Right lung (tissue), 5 donors: ENCODE data around the gene MOB3C. TPM values are rescaled to one million over a fixed set of nuclear protein-coding genes. Genes with fewer than 3 reads are reported as not detected.

Source experiments
- DNase-seq, 2 donors: peaks; one replicate each; pipeline ENCODE4 v3.0.0-alpha.2; 2013
- polyA plus RNA-seq, 5 donors: library from polyadenylated mRNA; unstranded; fragments of 120-200 nt; gene quantifications; one replicate each; pipeline versions ENCODE4 v1.2.1 to v1.2.3, GENCODE V29; 2013; ENCODE audit warnings: inconsistent platforms in 1 of 5, low replicate concordance in 1 of 5; ENCODE audit not compliant: insufficient read length in 5 of 5, insufficient read depth in 1 of 5

Gene MOB3C
- polyA plus RNA-seq, 5 donors: 16.9 to 21.2 (median 18.1) TPM

DNA sequence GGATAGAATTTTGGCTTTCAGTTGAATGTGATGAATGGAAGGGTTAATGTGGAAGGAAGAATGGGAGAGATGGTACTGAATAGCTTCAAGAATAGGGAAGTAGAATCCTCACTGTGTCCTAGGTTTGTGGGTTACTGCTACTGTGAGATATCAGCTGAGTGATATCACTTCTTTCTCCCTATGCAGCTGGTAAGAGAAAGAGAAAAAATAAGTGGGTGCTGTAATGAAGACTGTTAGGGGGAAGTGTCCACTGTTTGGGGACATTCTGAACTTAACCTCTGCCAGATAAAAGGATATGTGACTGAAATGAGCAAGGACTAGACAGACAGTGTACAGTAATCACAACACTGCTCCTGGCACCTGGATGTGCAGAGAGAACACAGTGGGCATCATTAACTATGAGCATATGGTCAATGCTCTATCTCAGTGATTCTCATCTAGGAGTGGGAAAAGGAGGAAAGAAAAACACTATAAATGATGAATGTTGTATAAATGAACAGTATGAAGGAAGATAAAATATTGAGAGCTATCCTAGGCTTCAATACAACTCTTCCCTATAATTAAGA is 25.6 kb upstream of the MOB3C start:
- no peak for DNase-seq

- no peak for DNase-seq
Observed at GRCh38 chr1:46639547-46639946, 22.9 kb upstream of the MOB3C start.

- DNase-seq: no peak
Observed at GRCh38 chr1:46638921-46639320, 22.3 kb upstream of the MOB3C start.

GRCh38 chr1:46637444-46638083 is 21.0 kb upstream of the MOB3C start:
- no peak for DNase-seq

- no peak for DNase-seq
Observed at GRCh38 chr1:46635205-46635604, 18.6 kb upstream of the MOB3C start.

DNA sequence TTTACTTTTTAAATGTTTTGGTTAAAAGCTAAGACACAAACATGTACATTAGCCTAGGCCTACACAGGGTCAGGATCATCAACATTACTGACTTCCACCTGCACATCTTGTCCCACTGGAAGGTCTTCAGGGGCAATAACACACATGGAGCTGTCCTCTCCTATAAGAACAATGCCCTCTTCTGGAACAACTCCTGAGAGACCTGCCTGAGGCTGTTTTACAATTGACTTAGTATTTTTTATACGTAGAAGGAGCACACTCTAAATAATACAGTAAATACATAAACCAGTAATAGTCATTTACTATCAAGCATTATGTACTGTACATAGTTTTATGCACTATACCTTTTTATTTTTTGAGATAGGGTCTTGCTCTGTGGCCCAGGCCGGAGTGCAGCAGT is 14.1 kb upstream of the MOB3C start:
- DNase-seq: no peak

DNA sequence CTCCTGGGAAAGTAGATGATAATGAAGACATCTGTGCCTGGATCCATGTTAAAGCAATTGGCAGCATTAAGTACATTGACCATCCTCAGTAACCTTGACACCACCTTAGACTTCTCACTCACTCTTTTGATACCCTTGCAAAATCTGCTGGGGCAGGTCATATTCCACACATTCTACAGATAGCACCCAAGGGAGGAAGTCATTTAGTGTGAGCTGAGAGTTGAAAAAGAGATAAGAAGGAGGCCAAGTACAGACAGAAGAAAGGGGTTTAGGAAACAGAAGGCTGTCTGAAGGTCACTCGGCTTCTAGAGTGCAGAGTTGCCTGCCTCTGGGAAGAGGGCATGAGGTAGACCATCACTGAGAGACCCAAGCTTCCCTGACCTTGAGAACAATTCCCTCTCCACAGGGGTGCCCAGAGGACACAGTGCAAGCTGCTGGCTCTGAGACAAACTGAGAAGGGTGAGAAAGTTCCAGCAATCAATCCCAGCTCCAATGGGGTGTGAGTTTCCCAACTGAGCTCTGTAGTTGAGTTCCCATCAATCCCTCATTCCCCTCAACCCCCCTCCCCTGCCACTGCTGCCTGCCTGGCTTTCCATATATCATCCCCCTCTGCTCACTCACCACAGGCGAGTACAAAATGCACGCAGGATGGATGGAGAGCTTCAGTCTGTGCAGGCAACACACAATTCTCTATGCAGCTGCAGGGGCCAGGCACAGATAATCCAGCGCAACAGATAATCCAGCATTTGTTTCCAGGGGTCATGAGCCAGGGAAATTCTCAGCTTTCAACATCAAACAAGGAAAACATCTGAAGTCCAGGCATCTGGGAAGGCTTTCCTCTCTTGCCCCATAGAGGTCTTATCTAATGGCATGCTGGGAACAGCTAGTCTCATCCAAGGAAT is 7.4 kb upstream of the MOB3C start:
- DNase-seq: no peak

DNA sequence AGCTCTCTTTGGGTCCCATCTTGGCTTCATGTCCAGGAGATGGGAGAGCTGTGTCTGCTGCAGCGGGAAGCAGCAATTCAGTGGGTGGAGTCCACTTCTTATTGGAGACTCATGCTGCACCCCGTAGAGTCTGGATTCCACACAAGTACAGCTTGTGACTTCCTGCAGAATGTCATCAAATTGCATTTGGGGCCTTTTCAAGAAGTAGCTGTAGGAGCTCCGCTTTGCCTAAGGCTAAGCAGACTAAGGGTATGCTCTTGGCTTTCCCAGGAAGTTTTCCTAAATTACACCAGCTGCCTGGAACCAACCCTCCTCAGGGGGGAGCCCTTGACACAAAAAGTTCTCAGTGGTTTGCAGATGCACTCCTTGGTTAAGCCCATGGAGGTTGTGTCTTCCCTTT is 5.7 kb upstream of the MOB3C start:
- no peak for DNase-seq

DNA sequence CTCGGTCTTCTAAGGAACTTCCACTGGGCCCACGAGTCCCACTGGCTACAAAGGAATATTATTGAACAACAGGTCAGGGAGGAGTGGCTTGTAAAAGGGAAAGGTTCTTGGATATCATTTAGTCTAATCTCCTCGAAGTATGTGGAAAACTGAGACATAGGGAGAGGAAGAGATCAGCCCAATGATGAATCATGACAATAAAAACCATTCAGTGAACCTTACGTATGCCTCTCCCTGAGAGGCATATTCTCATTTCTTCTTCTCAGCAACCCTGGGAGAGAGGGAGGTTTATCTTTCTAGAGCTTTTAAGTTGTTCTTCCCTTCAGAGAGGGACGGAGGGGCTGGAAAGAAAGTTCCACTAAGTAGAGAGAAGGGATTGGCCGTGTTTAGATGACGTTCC is 5.3 kb upstream of the MOB3C start:
- DNase-seq: no peak

DNA sequence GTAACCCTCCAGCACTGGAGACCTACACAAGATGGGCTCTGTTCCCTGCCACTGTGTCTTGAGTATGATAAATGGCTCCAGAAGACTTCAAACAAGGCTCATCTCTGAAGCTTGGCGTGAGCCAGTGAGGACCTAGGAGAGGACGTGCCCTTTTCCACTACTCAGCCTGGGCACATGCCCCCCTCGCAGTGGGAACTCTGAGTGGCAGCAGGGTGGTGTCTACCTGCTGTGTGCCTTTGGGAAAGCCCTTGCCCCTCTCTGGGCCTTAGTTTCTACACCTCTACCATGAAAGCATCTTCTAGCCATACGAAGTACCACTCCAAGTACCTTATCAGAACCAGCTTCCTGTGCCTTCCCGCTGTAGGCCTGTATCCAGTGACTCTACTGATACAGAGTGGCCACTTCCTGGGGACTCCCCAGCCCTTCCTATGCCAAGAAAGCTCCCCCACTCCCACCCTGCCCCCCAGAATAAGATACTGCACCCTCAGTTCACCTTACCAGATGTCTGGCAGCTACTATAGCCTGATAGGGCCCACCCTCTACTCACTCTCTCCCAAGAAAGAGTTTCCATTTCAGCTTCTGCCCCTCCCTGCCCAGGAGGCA is 3.1 kb upstream of the MOB3C start:
- no peak for DNase-seq

DNA sequence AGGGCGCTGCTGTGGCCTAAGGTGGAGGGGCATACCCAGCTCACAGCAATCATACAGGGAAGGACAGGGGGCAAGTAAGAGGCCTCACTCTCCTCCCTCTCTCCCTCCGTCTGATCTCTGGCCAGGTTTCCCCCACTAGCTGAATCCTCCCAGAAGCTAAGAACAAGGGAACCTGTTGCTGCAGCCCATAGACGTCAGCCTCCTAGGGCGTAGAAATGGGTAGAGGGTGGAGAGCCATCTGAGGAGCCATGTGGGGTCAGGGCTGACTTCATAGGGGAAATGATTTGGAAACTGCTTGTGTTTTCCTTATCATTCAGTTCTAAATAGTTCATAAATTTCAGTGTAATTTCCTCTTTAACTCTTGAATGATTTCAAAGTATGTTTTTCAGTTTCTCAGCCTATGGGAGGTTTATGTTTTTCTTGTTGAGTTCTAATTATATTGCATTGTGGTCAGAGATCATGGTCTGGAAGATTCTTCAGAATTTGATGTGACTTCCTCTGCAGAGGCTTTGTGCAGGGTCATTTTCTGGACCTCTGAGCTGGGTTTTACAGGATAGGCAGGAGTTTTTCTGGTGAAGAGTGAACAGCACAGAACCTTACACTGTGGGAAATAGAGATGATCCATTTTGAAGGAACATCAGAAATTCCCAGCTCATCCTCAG is 2.3 kb upstream of the MOB3C start:
- DNase-seq: no peak

GRCh38 chr1:46617833-46618232 is 1.2 kb upstream of the MOB3C start:
- no peak for DNase-seq

DNA sequence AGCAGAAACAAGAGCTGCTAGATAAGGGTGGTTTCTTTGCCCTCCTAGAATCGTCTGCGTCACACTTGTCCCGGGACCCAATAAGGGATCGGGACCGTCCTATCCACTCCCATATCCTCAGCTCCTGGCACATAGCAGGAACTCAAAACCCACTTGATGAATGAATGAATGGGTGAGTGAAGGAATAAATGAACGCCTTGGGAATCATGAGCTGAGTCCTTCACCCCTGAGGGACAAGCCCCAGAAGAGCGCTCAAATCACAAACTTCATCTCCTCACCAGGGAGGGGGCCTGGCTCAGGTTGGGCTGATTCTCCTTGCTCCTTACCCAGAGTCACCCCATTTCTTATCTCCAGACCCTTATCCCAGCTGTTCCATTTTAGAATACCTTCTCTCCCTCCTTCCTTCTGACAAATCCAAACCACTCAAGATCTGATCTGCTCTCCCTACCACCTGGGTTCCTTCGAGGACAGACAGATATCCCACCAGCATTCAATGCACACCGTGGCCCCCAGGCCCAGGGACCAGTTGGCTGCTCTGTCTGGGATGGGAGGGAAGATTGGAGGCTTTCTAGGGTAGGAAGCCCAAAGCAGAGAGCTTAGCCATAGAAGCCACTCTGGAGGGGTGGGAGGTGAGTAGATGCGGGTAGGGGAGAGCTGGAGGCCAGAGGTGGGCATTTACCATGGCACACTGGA is 643 bp upstream of the MOB3C start:
- DNase-seq: no peak

DNA sequence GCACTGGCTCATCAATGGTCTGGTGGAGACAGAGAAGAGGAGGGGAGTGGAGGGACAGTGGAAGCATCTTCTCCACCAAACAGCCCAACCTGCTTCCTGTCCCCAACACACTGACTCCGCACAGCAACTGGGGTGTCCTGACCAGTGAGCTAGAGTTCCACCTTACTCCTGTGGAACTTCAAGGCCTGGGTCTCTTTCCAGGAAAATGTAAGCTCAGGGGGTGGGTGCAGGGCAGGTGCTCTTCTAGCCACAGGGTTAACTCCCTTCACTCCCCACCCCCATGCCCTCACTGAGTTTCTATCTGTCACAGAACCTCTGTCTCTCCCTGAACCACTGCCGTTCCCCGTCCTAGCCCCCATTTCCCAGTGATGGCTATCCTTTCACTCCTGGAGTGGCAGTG is 876 bp downstream of the MOB3C start:
- DNase-seq: no peak

- DNase-seq: no peak
Observed at GRCh38 chr1:46615088-46615487, 1.5 kb downstream of the MOB3C start.

GRCh38 chr1:46614604-46614984 is 2.0 kb downstream of the MOB3C start:
- no peak for DNase-seq

DNA sequence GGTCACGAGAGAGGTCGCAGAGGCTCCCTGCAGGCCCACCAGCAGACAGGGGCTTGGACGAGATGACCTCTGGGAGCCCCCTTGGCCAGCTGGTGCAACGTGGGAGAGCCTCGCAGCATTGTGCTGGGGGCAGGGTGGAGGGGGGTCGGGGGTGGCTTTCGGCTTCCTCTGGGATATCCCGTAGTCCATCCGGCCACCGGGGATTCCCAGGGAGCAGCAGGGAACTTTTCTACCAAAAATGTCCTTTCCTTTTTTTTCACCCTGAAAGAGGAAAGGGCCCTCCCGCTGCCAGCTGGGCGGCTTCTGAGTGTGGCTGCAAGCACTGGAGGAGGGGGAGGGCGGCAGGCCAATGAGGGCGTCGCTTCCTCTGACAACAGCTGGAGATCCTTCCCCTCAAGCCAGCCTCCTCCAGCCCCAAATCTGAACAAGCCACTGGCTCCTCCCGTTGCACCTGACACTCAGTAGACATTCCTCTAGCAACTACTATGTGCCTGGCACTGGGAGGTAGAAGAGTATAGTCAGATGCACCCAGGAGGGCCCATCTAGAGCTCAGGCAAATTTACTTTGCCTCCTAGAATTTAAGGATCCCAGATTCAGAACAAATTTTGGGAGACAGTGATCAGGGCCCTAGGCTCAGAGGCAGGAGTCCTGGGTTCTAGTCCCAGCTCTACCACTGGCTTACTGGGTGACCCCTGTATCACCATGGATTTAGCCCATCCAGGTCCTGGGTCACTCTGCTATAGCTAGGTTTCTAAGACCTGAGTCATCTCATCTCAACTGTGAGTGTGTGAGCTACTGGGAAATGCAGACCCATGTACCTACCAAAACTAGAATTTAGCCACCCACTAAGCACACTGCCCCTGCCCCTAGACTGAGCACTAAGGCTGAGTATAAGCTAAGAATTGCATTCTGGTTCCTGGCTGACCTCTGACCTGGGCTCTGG is 2.7 kb downstream of the MOB3C start:
- DNase-seq: peak; percentile 83 to 86

- DNase-seq: no peak
Observed at GRCh38 chr1:46612937-46613660, 3.5 kb downstream of the MOB3C start.

DNA sequence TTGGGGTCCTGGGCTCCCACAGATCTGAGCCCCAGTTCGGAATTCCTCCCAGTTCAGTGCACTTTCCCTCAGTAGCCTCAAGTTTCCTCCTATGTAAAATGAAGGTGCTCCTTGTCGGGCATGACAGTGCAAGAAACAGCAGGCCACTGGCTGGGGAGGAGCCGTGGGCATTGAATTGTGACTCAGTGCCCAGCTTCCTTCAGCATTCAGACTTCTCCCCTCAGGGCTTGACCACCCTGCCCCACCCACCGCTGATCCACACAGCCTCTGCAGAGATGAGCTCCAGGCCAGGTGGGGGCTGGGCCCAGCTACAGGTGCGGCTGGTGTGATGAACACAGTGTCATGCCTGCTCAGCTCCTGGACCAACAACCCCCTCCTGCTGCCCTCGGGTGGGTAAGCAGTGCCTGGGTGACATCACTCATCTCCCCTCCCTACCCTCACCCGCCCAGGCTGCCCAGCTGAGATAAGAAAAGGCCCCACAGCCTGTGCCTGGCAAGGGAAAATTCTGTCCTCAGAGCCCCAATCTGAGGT is 4.9 kb downstream of the MOB3C start:
- no peak for DNase-seq
